HG03571 (cell line): ENCODE measurements around the gene NSUN7.
"Not testable (repeated sequence)": the region's sequence is repeated elsewhere in the genome, so short reads cannot be mapped to it uniquely, and the experiment has no call there.

Source experiments
- ATAC-seq: cut with Tn5 transposase; IDR thresholded peaks from one replicate; pipeline ENCODE4 v1.9.1; 2021; ENCODE audit not compliant: unreplicated experiment

NSUN7 gene

GRCh38 chr4:40812386-40812785, 62.6 kb downstream of the NSUN7 start:
- no peak for ATAC-seq

- no peak for ATAC-seq
Observed at GRCh38 chr4:40812856-40813255, 63.1 kb downstream of the NSUN7 start.

GRCh38 chr4:40817157-40817556, 67.4 kb downstream of the NSUN7 start:
- not testable (repeated sequence) for ATAC-seq

GRCh38 chr4:40820101-40820500, 70.3 kb downstream of the NSUN7 start:
- ATAC-seq: no peak

DNA sequence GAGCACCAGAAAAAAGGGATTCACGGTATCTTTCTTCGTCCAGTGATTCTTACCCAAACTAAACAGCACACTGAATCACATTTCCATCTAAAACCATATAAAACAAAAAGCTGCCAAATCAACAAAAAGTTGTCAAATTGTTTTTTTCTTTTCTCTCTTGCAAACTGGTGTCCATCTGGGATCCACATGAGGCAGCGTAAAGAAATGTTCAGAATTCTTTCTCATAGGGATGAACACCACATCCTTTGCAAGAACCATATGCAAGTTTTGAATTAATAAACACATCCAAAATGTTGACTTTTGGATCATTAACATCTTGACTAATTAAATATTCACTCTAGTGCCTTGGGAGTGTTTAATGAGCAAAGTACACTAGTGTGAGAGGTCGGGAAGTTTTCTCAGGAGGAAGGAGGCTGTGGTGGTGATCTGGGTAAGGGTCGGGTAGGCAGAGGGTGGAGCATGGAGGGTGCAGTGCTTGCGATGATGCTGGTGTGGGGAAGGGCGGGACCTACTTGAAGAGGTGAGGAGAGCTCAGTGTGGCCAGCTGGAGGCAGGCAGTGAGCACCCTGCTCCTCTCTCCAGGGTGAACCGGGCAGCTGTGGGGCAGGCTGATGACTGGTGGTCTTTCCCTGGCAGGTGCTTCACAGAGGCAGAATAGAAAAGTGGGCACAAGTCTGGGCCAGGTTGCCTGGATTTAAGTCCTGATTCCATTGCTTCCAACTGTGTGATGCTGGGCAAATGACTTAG, 72.8 kb downstream of the NSUN7 start:
- no peak for ATAC-seq

DNA sequence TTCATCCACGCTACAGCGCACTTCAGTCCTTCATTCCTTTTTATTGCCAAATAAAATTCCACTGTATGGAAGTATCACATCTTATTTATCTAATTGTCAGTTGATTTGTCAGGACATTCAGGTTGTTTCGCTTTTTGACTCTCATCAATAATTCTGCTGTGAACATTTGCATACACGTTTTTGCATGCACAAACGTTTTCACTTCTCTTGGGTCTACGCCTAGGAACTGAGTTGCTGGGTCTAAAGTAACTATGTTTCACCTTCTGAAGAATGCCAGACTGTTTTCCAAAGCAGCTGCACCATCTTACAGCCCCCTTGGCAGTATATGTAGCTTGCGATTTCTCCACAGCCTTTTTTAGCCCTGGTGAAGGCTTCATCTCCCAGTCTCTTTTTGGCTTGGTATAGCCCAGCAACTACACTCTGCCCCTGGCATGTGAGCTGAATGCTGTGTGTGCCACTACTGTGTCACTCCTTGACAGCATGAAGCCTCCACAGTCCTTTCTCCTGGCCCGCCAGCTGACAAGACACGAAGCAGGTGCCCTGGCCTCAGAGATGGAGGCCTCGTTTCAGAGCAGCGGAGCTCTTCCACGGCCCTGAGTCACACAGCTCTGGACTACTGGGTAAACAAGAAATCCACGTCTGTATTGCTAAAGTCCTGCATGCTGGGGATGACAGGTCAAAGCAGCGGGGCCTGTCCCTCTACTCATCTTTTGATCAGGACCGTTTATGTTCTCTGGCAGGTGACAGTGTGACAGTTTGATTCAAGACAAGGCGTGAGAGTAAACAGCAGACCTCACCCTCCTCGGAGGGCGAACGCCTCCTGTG, 75.5 kb downstream of the NSUN7 start:
- ATAC-seq: no peak

GRCh38 chr4:40826821-40827220, 77.1 kb downstream of the NSUN7 start:
- ATAC-seq: no peak

DNA sequence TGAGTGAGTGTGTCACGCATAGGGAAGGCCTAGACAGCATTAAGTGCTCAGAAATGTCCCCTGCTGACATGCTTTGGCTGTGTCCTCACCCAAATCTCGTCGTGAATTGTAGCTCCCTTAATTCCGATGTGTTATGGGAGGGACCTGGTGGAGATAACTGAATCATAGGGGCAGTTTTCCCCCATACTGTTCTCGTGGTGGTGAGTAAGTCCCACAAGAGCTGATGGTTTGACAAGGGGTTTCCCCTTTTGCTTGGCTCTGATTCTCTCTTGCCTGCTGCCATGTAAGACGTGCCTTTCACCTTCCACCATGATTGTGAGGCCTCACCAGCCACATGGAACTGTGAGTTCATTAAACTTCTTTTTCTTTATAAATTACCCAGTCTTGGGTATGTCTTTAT, 78.0 kb downstream of the NSUN7 start:
- ATAC-seq: no peak

- ATAC-seq: no peak
Observed at GRCh38 chr4:40828661-40829060, 78.9 kb downstream of the NSUN7 start.

DNA sequence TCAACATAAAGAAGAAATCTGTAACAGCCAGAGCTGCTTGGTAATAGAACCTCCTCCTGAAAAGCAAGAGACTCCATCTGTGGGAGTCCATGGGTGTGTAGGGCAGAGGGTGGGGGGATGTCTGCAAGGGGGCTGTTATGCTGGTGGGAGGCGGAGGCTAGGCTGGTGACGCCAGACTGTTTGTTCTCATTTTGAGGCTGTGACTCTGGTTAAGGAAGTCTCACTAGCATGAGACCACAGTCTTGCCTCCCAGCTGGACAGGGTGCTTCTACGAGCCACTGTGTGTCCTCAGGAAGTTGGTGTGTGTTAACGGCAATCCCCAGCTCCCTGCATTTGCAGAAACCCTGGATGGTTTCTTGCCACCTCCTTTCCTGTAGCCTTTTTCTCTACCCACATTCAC, 79.8 kb downstream of the NSUN7 start:
- no peak for ATAC-seq

GRCh38 chr4:40831146-40831907, 81.6 kb downstream of the NSUN7 start:
- no peak for ATAC-seq

DNA sequence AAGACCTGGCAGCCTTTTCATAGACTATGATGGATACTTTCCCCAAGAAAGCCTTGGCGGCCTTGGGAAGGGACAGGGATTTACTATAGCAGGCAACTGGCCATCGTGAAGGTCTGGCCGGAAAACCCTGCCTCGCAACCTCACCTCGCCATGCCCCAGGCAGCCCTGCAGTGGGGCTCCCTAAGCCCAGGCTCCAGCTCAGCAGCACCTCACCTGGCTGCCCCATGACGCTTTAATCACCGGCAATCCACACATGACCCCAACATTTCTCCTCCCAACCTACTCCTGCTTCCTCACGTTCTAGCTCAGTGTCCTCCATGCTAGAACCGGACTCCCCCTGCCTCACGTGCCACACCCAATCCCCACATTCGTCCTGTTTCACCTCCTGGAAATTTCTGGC, 82.4 kb downstream of the NSUN7 start:
- ATAC-seq: no peak

- no peak for ATAC-seq
Observed at GRCh38 chr4:40833212-40833611, 83.5 kb downstream of the NSUN7 start.

DNA sequence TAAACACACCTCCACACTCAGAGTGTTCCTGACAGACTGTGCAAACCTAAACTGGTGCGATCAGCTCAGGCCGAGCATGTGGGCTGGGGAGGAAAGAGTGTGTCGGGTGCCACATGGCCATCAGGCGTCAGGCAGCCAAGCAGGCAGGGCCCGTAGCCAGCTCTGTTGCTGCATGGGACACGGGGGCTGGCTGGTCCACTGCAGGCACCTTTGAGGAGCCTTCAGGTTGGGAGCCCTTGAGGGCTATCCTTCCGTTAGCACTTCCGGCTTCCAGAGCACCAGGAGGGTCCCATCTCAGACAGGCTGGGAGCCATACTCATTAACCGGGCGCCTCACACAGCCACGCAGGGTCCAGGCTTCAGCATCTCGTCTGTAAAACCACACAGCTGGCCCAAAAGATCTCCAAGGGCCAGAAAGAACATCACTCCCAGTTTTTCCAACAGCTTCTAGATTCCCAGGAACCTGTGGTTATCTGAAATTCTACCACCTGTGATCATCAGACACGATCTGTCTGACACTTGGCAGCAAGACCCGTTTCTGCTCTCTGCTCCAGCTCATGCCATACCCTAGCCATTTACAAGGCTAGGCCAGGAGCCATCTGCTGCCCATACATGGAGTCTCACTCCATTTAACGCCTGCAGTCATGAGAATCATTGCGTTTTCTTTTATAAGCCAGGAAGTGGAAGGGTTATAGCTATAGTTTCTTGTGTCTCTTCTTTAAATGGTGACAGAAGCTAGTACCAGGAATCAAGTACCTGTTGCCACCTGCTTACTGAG, 87.5 kb downstream of the NSUN7 start:
- ATAC-seq: no peak

DNA sequence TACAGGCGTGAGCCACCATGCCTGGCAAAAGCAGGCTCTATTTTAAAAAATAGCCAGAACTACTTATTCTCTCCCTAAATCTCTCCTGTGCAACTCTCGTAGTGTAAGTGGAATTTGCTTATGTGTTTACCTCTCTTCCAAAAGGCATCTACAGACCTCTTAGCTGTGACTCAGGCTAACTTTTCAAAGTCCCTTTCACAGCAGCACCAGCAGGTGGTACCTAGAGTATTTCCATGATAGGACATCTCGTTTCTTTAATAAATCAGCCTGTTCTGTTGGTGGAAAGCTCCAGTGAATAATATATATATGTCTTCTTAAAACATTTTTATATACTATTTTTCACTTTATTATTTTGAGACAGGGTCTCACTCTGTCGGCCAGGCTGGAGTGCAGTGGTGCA, 89.0 kb downstream of the NSUN7 start:
- no peak for ATAC-seq

GRCh38 chr4:40840255-40840984, 90.7 kb downstream of the NSUN7 start:
- no peak for ATAC-seq

DNA sequence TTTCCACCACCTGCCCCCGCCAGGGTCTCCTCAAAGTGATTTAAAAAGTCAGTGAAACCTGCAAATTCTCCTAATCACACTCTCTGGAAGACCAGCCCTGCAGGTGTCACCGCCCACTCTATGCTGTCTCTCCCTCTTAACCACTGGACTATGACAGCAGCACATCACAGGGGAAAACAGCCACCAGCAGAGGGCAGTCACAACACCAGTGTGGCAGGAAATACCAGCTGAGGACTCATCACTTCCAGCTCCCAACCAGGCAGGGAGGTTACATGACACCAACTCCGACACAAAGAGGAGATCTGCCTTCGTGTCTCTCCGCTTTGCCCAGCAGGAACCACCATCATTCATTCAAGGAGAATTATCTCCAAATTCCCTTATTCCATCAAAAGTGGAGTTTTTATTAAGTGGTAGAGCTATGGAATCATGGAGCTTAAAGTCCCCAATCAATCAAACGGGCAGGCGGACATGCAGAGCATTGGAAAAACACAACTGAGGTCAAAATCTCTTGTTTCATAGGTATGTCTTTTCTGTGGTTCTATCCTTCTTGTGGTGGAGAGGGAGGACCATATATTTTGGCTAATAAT, 91.3 kb downstream of the NSUN7 start:
- ATAC-seq: no peak

- no peak for ATAC-seq
Observed at GRCh38 chr4:40842318-40842717, 92.6 kb downstream of the NSUN7 start.

- no peak for ATAC-seq
Observed at GRCh38 chr4:40842725-40843423, 93.1 kb downstream of the NSUN7 start.
